Hindlimb muscle (tissue), 1 donor: Measurements from ENCODE around the gene MYL12A. TPM values are rescaled to one million over a fixed set of nuclear protein-coding genes. Genes with fewer than 3 reads are reported as not detected.

ENCODE experiments used
- DNase-seq: peaks from one replicate; pipeline ENCODE4 v3.0.0-alpha.2; 2013
- polyA plus RNA-seq: library from polyadenylated mRNA; unstranded; fragments of 120-200 nt; gene quantifications from one replicate; pipeline ENCODE4 v1.2.1, GENCODE V29; 2013; ENCODE audit not compliant: insufficient read length

The MYL12A gene
- polyA plus RNA-seq, 1 donor = 491 TPM

DNA sequence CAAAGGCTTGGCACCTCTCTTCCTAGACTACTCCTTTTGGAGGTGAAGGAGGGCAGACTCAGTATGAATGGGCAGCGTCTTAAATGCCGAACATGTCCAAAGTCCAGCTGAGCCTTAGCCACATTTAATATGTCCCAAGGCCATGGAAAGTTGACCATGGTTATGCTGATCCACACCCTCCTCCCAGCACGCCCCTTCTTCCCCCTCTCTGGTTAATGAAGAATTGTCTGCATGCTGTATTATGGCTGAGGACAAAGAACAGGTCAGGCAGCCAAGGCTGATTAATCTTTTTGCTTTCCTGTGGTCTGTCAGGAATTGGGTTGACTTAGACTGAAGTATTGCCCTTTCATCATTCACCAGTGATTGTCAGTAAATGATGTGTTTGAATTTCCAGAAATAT lies 22.0 kb upstream of the MYL12A start:
- no peak for DNase-seq

DNA sequence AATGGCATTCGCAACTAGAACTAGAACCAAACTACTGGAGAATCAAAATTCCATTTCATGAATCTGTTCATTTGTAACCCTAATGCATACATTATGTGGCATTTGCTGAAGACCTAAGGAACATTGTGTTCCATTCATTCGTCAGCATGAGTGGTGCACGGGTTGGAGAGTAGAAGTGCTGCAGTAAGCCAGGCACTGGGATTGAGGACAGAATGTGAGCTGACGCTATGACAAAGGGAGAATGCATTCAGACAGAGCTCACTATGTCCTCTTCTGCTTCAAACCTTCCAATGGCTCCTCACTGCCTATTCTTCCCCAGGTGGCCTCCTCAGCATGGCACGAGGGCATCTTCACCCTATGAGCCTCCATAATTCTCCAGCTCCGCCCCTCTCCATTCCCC lies 21.6 kb upstream of the MYL12A start:
- DNase-seq = no peak

DNA sequence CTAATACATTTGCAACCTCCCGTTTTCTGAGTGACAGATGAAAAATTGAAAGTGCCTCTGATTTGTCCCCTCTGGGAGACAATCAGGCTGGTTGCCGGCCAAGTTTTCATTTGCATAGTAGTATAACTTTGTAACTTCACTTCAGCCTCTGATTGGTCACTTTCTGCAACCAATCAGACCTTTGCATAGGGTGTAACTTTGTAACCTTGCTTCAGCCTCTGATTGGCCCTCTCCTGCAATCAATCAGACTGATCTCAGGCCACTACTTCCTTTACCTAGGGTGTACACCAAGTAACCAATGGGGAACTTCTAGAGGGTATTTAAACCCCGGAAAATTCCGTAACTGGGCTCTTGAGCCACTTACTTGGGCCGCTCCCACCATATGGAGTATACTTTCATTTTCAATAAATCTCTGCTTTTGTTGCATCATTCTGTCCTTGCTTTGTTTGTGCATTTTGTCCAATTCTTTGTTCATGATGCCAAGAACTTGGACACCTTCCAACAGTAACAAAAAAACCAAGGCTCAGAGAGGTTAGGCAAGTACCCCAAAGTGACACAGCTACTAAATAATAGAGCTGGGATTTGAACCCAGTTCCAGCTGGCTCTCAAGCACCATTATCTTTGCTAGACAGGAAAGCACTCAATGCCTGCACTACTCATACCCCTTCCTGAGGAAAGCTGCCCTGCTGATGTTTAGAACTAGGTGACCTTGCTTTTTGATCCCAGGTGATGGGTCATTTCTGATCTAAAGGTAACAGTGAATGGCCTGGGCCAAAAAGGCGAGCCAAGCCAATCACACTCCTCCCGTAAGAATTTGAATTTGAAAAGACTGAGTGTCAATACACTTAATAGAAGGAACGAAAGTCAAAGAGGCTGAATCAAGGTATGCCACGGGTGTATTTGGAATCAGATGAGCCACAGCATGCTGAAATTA lies 16.9 kb upstream of the MYL12A start:
- no peak for DNase-seq

DNA sequence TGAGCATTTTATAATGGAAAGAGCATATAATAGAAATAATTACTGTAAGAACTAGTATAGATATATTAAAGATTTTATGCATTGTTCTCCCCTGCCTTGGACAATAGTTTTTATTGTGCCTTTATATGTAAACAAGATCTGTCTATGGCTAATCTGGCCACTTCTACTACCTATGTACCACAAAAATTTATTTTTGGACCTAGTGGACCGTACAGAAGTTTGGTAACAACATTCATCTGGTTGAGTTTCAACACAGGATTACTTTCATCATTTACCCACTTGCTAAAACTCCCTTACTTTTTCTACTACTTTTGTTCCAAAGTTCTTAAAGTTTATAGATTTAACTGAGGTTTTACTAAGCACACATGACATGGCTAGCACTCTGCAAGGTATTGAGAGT lies 14.6 kb upstream of the MYL12A start:
- no peak for DNase-seq

DNA sequence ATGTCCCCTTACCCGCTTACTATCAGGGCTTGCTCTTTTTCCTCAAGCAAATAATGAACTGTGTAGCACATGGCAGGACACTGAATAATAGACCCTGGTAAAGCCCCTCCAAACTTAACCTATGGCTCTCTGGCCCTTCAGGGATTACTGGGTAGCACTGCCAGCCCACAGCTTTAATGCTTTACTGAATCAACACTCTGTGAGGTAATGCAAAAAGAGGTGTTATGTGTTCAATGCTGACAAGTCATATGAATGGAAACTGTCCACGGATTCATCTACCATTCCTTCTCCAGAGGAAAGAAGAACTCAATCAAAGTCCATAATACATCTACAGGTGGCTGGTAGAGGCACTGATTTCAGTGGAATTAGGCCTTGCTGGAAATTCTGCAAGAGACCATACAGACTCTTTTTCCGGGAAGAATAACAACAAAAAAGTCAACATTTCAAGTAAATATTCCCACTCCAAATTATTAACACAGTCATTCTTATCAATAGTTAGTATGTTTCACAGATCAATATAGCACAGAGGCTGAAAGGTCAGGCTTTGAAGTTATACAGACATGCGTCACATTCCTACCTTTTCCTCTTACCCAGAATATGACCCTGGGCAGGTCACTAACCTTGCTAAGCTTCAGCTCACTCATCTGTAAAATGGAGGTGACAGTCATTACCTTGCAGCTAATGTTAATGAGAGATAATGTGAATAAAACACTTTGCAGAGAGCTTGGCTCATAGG lies 14.0 kb upstream of the MYL12A start:
- no peak for DNase-seq

DNA sequence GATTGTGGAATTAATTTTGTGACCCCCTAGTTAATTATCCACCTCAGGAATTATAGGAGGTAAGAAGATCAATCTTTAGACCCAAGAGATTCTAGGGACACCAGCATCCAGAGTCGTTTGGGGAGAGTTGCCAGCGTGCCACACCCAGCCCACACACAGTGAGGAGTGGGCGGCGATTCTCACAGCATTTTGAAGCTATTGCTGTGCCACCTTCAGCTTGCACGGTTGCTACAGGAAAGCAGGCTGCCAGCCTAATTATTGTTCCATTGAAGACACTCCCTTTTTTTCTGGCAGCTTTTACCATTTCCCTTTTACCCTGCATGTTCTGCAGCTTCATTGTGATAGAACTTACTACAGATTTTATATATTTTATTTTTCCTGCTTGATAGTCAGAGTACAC lies 13.1 kb upstream of the MYL12A start:
- DNase-seq = no peak

GRCh38 chr18:3235846-3236245 lies 11.8 kb upstream of the MYL12A start:
- DNase-seq = no peak

GRCh38 chr18:3236470-3236869 lies 11.1 kb upstream of the MYL12A start:
- DNase-seq = no peak

DNA sequence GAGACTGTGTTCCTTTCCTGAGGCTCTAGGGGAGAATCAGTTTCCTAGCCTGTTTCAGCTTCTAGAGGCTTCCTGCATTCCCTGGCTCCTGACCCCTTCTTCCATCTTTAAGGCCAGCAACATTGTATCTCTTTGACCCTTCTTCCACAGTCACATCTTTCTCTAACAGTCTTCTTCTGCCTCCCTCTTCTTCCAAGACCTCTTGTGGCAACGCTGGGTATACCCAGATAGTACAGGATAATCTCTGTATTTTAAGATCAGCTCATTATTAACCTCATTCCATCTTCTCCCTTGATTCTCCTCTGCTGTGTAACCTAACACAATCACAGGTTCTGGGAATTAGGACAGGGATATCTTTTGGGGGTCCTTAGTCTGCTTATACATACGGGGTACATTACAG lies 8.9 kb upstream of the MYL12A start:
- DNase-seq = no peak

DNA sequence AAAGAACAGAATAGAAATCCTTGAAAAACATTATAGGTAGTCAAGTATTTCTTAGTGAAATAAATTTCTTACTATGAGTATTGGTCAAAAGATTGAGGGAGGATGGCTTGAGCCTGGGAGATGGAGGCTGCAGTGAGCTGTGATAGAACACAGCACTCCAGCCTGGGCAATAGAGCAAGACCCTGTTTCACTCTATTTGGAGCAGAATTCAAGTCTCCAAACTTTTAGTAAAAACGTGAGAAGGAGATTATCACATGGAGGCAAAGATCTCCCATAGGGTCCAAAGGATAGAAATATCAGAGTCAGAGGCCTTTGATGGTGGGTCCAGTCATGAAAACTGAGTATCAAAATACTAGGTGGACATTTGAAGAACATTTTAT lies 2.4 kb upstream of the MYL12A start:
- DNase-seq = no peak

DNA sequence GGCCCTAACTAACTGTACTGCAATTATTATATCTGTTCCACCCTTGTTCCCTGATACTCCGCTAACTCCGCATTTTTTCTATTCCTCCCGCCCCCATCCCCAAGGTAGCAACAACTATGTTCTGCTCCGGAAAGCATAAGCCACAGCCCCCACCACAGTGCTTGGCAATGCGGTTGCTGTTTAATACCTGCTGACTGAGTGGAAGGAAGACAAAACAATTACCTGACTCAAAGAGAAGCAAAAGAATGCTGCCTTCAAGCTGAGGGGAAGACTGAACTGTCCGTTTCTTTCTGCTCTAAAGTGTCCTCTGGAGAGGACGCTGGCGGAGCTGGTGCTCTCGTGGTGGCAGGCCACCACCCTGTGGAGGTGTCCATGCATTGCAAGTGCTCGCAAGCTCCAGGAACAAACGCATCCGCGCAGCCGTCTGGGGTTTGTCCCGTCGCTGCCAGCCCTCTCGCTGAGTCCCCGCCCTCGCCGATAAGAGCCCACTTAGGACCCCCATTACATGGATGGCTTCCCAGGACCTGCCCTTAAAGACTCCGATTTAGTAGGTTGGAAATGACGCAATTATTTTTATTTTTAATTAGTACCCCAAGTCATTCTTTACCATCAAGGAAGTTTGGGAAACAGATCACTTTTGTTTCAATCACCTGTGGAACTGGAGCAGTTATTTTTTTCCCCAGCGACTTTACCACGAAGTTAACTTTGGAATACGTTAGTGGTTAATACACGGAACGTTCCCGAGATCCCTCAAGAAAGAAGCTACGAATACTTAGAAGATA lies 1.6 kb upstream of the MYL12A start:
- peak; percentile 91 for DNase-seq

DNA sequence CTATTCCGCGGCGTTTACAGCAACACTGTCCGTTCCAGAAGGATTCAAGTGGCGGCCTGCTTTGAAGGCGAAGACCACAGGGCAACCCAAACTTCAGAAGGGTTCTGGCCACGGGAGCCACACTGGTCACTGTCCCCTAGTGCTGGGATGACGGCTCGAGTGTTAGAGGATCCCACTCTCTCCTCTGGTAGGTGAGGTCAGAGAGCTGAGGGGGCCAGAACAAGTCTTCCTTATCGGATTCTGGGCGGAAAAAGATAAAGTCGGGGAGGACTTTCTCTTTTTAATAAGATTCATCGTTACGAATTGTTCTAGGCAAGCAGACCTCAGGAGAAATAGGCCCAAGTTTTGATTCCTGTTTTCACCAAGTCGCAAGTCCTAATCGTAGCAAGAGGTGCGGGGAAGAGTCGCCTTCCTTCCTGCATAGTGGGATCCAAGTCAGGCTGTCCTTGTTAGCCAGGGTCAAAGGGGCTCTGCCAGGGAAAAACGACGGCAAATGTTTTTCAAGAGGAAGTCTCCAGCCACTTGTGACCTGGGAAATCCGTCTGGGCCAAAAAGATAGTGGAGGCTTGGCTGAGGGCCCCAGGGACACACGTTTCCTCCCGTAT lies 864 bp upstream of the MYL12A start:
- DNase-seq = peak; percentile 50

DNA sequence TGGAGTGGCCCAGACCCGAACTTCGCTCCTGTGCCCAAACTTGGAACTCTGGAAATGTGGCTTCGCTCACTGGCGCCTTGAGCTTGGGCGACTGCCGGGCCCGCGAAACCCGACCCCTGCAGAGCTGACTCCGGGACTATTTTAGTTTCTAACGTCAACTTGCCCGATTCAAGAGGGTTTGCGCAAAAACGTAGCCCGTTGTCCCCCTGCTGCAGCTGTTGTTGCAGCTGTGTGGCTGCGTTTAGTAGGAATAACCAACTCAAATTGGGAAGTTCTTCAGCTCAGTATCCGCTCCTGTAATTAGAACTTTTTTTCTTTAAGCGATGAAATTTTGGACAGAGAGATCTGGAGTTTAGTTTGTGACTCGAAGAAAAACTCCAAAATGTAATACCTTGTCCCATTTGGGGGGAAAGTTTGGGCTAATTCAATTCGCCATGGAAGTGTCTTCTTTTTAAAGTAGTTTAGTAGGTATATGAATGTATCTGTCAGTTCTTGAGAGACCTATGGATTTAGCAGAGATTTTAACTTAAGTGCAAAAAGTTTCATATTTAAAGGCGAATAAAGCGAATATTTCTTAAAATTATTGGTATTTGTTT lies 559 bp downstream of the MYL12A start:
- DNase-seq = peak; percentile 76

DNA sequence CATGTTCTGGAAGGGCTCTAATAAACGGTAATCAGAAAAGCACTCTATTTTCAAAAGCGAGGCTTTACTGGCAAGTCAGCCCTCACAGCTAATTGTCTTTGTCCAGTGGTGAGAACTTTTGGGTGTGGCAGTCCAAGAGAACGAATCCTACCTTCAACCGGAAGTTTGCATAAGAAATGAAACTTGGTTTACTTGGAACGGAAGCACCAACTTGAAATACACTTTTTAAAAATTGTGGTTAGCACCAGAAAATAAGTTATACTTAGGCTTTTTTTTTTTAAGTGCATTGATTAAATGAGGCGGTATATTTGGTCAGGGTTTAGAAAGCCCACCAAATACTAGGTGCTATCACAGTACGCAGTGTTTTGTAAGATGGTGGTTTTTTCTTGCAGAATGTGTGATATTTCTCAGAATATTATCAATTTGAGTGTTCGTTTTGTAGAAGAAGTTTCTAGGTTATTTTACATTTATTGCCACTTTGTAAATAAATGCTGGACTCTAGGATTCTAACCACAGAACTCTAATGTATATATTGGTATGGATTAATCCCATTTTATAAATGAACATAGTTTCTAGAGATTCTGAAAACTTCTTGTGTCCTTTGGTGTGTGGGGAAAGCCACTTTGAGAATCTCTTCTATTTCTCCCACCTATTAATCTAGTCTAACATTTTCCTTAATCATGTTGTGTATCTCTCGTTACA lies 1.2 kb downstream of the MYL12A start:
- peak; percentile 16 for DNase-seq

GRCh38 chr18:3250237-3251107 lies 2.9 kb downstream of the MYL12A start:
- DNase-seq = no peak

DNA sequence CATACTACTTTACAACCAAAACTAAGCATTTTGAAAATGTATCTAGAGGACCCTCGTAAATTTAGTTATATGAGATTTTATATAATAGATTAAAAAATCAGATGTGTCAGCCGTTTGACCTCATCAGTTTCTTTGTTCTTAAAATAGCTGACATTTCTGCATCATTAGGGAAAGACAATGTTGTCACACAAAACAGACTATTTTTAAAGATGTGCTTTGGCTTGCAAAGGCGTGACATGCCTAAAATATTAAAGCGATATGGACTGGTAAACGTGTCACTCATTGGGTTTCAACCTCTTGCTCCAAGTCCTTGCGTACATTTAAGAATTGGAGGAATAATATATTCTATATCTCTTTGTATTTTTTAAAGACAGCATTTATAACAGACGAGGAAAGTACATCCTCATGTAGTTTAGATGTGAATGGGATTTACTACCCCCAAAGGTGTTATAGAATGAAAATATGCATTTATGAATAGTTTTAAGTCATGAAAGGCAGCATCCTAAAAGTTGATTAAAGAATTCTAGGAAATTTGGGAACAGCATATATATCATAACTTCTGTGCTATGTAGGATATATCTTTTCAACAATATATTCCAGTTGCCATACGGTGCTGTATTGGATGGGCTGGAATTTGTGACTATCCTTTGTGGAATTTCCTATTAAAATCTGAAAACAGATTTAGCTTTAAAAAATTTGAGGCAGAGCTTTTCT lies 3.8 kb downstream of the MYL12A start:
- no peak for DNase-seq

GRCh38 chr18:3251963-3252277 lies 4.3 kb downstream of the MYL12A start:
- no peak for DNase-seq

DNA sequence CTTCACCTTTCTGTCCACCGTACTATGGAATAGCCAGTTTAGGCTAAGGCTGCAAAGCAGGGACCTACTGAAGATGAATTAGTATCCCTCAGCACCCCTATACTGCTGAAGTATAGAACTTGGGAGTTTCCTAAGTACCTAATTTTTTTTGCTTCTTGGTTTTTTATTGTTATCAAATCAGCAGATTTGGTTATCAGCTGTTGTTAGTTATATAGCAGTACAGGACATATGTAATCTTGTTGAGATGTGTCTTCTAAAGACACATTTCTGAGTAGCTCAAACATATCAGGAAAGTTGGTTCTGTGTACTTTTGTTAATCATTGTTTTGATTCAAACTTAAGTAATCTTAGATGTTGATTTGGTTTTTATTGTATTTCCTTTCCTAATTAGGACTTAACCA lies 5.2 kb downstream of the MYL12A start:
- DNase-seq = no peak

DNA sequence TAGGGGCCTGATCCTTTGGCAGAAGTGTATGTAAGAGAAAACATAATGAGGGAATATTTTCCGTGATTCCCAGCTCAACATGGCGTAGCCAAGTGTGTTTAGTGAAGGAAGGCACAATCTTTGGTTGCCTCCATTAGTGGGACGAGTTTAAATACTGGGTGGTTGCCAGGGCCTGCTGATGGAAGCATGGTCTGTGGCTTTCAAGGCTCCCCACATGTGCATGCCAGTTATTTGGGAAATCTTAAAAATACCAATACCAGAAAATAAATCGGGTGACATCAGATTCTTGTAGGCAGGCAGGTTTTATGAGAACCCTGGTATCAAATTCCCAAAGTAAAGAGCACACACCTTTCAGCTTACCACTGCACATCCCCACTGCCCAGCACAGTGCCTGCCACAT lies 7.1 kb downstream of the MYL12A start:
- no peak for DNase-seq

- DNase-seq = no peak
Measured at GRCh38 chr18:3255611-3256165, 8.1 kb downstream of the MYL12A start.
